OCI-LY1 (cell line): ENCODE results near the gene PTTG1IP2.

Experiments
- H2AFZ ChIP-seq: fragments of 200-600 bp; sonication (generic), shearing (Covaris generic); 2 replicates; pipeline ENCODE4 v1.6.0; 2014; ENCODE audit warnings: antibody characterized with exemption, mild to moderate bottlenecking, low read length
- H3F3A ChIP-seq: fragments of 200-600 bp; sonication (generic), shearing (Covaris generic); 2 replicates; pipeline ENCODE4 v1.6.0; 2014; ENCODE audit warnings: mild to moderate bottlenecking, antibody characterized with exemption, low read length, moderate library complexity; ENCODE audit not compliant: insufficient read depth
- H3K27ac ChIP-seq: fragments of 200-600 bp; sonication (generic); 2 replicates; pipeline ENCODE4 v1.5.1; 2014; ENCODE audit warnings: low read length, mixed run types, mild to moderate bottlenecking, low read depth; ENCODE audit not compliant: poor library complexity, severe bottlenecking
- H3K27me3 ChIP-seq: fragments of 200-600 bp; sonication (generic); 2 replicates; pipeline ENCODE4 v1.6.0; 2014; ENCODE audit warnings: antibody characterized with exemption, mild to moderate bottlenecking, low read length, moderate library complexity; ENCODE audit not compliant: insufficient read depth
- H3K36me3 ChIP-seq: fragments of 200-600 bp; sonication (generic); 2 replicates; pipeline ENCODE4 v1.6.1; 2014; ENCODE audit warnings: mild to moderate bottlenecking, antibody characterized with exemption, low read length, moderate library complexity, mixed read lengths; ENCODE audit not compliant: insufficient read depth
- H3K4me1 ChIP-seq: fragments of 200-600 bp; sonication (generic); 2 replicates; pipeline ENCODE4 v1.5.1; 2014; ENCODE audit warnings: mild to moderate bottlenecking, low read length, moderate library complexity; ENCODE audit not compliant: insufficient read depth, severe bottlenecking
- H3K4me2 ChIP-seq: fragments of 200-600 bp; sonication (generic), shearing (Covaris generic); 2 replicates; pipeline ENCODE4 v1.6.1; 2014; ENCODE audit warnings: low read length
- H3K4me3 ChIP-seq: fragments of 200-600 bp; sonication (generic); 2 replicates; pipeline ENCODE4 v1.5.1; 2014; ENCODE audit warnings: low read length, low read depth, mild to moderate bottlenecking, mixed read lengths; ENCODE audit not compliant: poor library complexity, severe bottlenecking
- H3K79me2 ChIP-seq: fragments of 200-600 bp; shearing (Covaris generic); 2 replicates; pipeline ENCODE4 v1.6.1; 2016; ENCODE audit warnings: mixed run types, low read length, mixed read lengths; ENCODE audit not compliant: insufficient read depth
- H3K9ac ChIP-seq: fragments of 200-600 bp; sonication (generic), shearing (Covaris generic); 2 replicates; pipeline ENCODE4 v1.6.1; 2014; ENCODE audit warnings: mild to moderate bottlenecking, low read length, mixed read lengths
- H3K9me2 ChIP-seq: fragments of 200-600 bp; sonication (generic), shearing (Covaris generic); 2 replicates; pipeline ENCODE4 v1.6.1; 2014; ENCODE audit warnings: low read depth, mild to moderate bottlenecking, low read length, mixed read lengths
- H3K9me3 ChIP-seq: fragments of 200-600 bp; shearing (Covaris generic); 2 replicates; pipeline ENCODE4 v1.6.1; 2014; ENCODE audit warnings: low read length, mixed read lengths
- H4K20me1 ChIP-seq: fragments of 200-600 bp; sonication (generic), shearing (Covaris generic); 2 replicates; pipeline ENCODE4 v1.6.0; 2016; ENCODE audit warnings: mild to moderate bottlenecking, low read length; ENCODE audit not compliant: insufficient read depth
- EZH2 ChIP-seq: fragments of 200-600 bp; sonication (generic), shearing (Covaris generic); IDR thresholded peaks from 2 replicates; pipeline ENCODE4 v1.8.0; 2017; ENCODE audit warnings: borderline replicate concordance, mixed run types, mild to moderate bottlenecking, antibody characterized with exemption, low read length, moderate library complexity, mixed read lengths
- TF ChIP-seq, protein P1 (sequence below): fragments of 200-600 bp; sonication (generic), shearing (Covaris generic); IDR thresholded peaks from 2 replicates; pipeline ENCODE4 v1.5.1; 2017; ENCODE audit warnings: mild to moderate bottlenecking, antibody characterized with exemption, low read length, moderate library complexity, mixed read lengths

PTTG1IP2 gene

GRCh38 chr7:90492250-90492649 lies 22.8 kb downstream of the PTTG1IP2 start:
- Histone ChIP-seq H3K27ac (no peak overlapping the region), H3K4me2 (no peak overlapping the region), H3K4me3 (no peak overlapping the region), H3K36me3 (no peaks in the 10 kb centered on the region), H3K9me2 (no peaks in the 10 kb centered on the region), H3K9me3 (no peaks in the 10 kb centered on the region), H3K79me2 (no peaks in the 10 kb centered on the region), H3K9ac (no peak overlapping the region), H2AFZ (no peak overlapping the region), H3K4me1 (no peaks in the 10 kb centered on the region), H3F3A (no peaks in the 10 kb centered on the region), H3K27me3 (no peaks in the 10 kb centered on the region), H4K20me1 (no peaks in the 10 kb centered on the region)
- TF ChIP-seq, protein P1, sequence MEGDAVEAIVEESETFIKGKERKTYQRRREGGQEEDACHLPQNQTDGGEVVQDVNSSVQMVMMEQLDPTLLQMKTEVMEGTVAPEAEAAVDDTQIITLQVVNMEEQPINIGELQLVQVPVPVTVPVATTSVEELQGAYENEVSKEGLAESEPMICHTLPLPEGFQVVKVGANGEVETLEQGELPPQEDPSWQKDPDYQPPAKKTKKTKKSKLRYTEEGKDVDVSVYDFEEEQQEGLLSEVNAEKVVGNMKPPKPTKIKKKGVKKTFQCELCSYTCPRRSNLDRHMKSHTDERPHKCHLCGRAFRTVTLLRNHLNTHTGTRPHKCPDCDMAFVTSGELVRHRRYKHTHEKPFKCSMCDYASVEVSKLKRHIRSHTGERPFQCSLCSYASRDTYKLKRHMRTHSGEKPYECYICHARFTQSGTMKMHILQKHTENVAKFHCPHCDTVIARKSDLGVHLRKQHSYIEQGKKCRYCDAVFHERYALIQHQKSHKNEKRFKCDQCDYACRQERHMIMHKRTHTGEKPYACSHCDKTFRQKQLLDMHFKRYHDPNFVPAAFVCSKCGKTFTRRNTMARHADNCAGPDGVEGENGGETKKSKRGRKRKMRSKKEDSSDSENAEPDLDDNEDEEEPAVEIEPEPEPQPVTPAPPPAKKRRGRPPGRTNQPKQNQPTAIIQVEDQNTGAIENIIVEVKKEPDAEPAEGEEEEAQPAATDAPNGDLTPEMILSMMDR: no peak
- no peak for TF ChIP-seq EZH2

GRCh38 chr7:90495241-90495640 lies 25.8 kb downstream of the PTTG1IP2 start:
- Histone ChIP-seq H3K4me1 (no peaks in the 10 kb centered on the region), H3K36me3 (no peaks in the 10 kb centered on the region), H3K27me3 (no peaks in the 10 kb centered on the region), H3K4me2 (no peak overlapping the region), H4K20me1 (no peaks in the 10 kb centered on the region), H3K79me2 (no peaks in the 10 kb centered on the region), H3K9me2 (no peaks in the 10 kb centered on the region), H3K9ac (no peak overlapping the region), H3K4me3 (no peak overlapping the region), H3K27ac (no peak overlapping the region), H3F3A (no peaks in the 10 kb centered on the region), H2AFZ (no peak overlapping the region), H3K9me3 (no peaks in the 10 kb centered on the region)
- TF ChIP-seq, protein P1: no peak
- TF ChIP-seq EZH2: no peak

GRCh38 chr7:90502539-90502938 lies 33.1 kb downstream of the PTTG1IP2 start:
- Histone ChIP-seq H3K9ac (no peak overlapping the region), H3K27ac (no peak overlapping the region), H4K20me1 (no peaks in the 10 kb centered on the region), H3K27me3 (no peaks in the 10 kb centered on the region), H2AFZ (no peak overlapping the region), H3F3A (no peaks in the 10 kb centered on the region), H3K79me2 (no peaks in the 10 kb centered on the region), H3K9me2 (no peaks in the 10 kb centered on the region), H3K36me3 (no peaks in the 10 kb centered on the region), H3K4me3 (no peak overlapping the region), H3K9me3 (no peaks in the 10 kb centered on the region), H3K4me1 (no peaks in the 10 kb centered on the region), H3K4me2 (no peak overlapping the region)
- TF ChIP-seq EZH2: no peak
- TF ChIP-seq, protein P1: no peak
